ENCODE measurements around the gene SLC25A18.
"Not testable (repeated sequence)": the region's sequence is repeated elsewhere in the genome, so short reads cannot be mapped to it uniquely, and the experiment has no call there.

SLC25A18 gene

DNA sequence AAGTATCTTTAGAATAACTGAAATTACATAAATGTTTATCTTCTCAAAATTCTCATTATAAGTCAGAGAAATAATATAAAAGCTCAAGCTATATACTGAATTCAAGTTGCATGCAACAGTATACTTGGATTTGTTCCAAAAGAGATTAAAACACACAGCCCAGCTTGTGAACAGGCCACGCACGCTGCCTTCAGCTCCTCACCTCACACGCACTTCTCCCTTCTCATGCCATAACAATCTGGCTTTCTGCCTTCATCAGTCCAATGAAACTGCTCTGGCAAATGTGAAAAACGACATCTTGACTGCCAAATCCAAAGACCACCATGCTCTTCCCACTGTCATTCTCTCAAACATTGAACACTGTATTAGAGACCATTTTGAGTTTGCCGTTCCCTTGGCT is 43.2 kb downstream of the SLC25A18 start:
- H3K36me3 ChIP-seq (ENCODE audit: insufficient read depth, low read length): peaks cover 12% of the 10 kb centered on the region
- H3K9ac ChIP-seq (ENCODE audit: low read depth, low read length): no peak overlapping the region
- H3K4me1 ChIP-seq (ENCODE audit: insufficient read depth, low read length): no peaks in the 10 kb centered on the region
- no peaks in the 10 kb centered on the region for H3K9me3 ChIP-seq (ENCODE audit: control insufficient read depth, insufficient read depth, low read length)

DNA sequence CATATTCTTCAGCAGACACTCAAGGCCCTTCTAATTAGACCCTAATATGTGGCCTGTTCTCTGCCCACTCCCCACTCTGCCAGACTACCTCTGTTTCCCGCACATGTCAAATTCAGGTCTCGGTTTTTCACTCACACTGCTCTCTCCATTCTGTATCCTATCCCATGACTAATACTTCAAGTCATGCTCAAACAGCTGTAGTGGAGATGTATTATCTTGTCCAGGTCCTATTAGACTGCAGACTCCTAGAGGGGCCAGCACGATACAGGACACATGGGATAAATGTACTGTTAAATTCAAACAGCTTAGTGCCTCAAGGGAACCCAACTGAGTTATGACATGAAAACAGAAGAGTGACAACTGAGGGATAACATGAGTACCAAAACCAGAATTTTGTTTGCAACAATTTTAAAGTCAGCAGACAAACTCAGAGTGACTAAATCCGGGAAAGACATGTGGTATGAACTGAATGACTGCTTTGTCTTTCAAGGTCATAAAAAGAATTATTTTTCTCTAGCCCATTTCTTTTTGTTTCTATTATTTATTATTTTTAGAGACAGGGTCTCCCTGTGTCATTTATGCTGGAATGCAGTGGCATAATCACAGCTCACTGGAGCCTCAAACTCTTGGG is 44.7 kb downstream of the SLC25A18 start:
- no peaks in the 10 kb centered on the region for H3K9me3 ChIP-seq (ENCODE audit: control insufficient read depth, insufficient read depth, low read length)
- no peaks in the 10 kb centered on the region for H3K4me1 ChIP-seq (ENCODE audit: insufficient read depth, low read length)
- peaks cover 25% of the 10 kb centered on the region for H3K36me3 ChIP-seq (ENCODE audit: insufficient read depth, low read length)
- no peak overlapping the region for H3K9ac ChIP-seq (ENCODE audit: low read depth, low read length)

DNA sequence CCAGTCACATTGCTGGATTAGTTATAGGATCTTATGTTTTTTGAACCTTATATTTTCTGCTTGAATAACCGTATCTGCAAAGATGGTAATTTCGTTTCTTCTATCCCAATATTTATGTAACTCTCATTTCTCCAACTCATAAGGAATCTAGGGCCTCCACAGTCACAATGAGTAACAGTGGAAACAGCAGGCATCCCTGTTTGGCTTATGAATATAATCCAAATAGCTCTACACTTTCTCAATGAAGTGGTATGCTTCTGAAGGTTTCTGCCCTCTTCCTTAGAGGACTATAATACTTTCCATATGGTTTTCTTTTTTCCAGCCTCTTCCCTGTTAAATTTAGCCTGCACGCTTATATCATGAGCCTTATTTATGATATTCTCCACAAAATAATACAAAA is 48.8 kb downstream of the SLC25A18 start:
- H3K9me3 ChIP-seq (ENCODE audit: control insufficient read depth, insufficient read depth, low read length): no peaks in the 10 kb centered on the region
- no peaks in the 10 kb centered on the region for H3K4me1 ChIP-seq (ENCODE audit: insufficient read depth, low read length)
- H3K9ac ChIP-seq (ENCODE audit: low read depth, low read length): no peak overlapping the region
- H3K36me3 ChIP-seq (ENCODE audit: insufficient read depth, low read length): peaks cover 21% of the 10 kb centered on the region

DNA sequence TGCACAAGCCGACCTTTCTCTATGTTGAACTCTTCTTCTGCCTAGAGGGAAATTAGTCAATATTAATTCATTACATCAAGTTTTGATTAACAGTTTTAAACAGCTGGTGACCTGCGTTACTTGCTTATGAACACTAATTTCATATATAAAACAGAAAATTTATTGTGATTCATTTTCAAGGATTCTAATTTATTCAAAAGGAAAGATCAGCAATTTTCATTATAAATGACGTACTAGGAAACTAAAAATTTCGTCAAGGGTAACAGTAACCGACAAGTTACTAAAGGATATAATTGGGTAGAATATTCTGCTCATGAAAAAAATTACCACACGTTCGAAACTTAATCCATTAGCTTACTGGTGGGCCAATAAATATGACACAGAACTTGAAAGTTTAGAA is 50.0 kb downstream of the SLC25A18 start:
- no peak overlapping the region for H3K9ac ChIP-seq (ENCODE audit: low read depth, low read length)
- no peaks in the 10 kb centered on the region for H3K9me3 ChIP-seq (ENCODE audit: control insufficient read depth, insufficient read depth, low read length)
- peaks cover 15% of the 10 kb centered on the region for H3K36me3 ChIP-seq (ENCODE audit: insufficient read depth, low read length)
- no peaks in the 10 kb centered on the region for H3K4me1 ChIP-seq (ENCODE audit: insufficient read depth, low read length)

DNA sequence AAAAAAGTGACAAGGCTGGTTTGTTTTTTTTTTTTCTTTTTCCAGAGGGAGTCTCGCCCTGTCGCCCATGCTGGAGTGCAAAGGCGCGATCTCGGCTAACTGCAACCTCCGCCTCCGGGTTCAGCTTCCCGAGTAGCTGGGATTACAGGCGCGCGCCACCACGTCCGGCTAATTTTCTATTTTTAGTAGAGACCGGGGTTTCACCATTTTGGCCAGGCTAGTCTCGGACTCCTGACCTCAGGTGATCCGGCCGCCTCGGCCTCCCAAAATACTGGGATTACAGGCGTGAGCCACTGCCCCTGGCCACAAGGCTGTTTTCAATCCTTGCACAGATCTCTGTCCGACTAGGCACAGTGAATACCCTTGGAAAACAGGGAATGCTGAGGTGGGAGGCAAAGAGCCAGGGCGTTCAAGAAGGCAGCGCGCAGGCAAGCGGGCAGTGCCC is 64.7 kb downstream of the SLC25A18 start:
- Histone ChIP-seq H3K9me3 (ENCODE audit: control insufficient read depth, insufficient read depth, low read length) (no peaks in the 10 kb centered on the region), H3K9ac (ENCODE audit: low read depth, low read length) (peak overlapping the region; percentile 84)

DNA sequence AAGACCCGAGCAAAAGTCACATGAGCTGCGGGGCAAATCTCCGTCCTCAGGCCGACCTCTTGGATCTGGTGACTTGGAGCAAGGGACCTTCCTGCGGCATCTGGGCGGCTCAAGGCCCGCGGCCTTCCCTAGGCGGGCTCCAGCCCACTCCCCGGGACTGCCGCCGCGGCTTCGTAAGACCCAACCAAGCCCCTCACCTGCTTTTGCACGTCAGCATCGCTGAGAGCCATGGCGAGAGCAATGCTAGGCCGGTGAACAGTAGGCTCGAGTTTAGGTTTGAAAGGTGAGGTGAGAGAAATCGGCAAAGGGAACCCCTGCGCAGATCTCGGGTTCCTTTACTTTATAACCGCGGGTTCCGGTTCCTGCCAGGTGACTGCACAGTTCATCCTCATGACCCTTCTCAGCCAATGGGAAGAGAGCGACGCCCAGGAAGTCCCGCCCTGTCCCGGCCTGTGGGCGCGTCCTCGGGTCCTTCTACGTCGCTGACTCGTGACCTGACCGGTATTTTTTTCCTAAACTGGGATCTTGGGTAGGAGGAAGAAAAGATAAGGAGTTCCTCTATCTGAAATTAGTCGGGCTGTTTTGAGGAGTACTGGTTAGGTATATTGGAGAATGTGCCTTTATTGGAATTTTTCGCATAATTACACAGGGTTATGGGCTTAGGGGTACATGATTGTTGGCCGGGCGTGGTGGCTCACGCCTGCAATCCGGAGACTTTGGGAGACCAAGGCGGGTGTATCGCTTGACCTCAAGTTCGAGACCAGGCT is 65.3 kb downstream of the SLC25A18 start, which contains the start of gene ATP6V1E1:
Gene ATP6V1E1, minus strand, starts transcription at position 344 of the 767 bp plus-strand sequence. Its CDS starts 114 bp downstream, at position 230.
- peaks cover 6% of the 10 kb centered on the region; the same call in 1 of the 2 replicates for H3K4me1 ChIP-seq (ENCODE audit: insufficient read depth, low read length)
- H3K9me3 ChIP-seq (ENCODE audit: control insufficient read depth, insufficient read depth, low read length): no peaks in the 10 kb centered on the region
- H3K36me3 ChIP-seq (ENCODE audit: insufficient read depth, low read length): no peaks in the 10 kb centered on the region
- peak within 1 kb of the TSS; percentile 84 for H3K9ac ChIP-seq (ENCODE audit: low read depth, low read length)

More for the DNA sequence above, 64.7 kb downstream of the SLC25A18 start:
- peaks cover 1% of the 10 kb centered on the region; the same call in 1 of the 2 replicates for H3K4me1 ChIP-seq (ENCODE audit: insufficient read depth, low read length)
- H3K36me3 ChIP-seq (ENCODE audit: insufficient read depth, low read length): no peaks in the 10 kb centered on the region

DNA sequence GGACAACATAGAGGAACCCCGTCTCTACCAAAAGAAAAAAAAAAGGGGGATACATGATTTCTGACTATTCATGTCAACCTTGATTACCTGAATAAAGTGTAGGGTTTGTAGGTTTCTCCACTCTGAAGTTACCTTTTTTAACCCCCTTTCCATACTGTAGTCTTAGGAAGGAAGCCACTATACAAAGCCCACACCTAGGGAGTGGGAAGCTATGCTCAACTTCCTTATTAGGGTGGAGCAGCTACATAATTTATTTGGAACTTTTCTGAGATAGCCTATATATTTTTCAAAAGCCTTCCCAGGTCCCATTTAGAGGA is 65.8 kb downstream of the SLC25A18 start:
- no peaks in the 10 kb centered on the region for H3K9me3 ChIP-seq (ENCODE audit: control insufficient read depth, insufficient read depth, low read length)
- H3K9ac ChIP-seq (ENCODE audit: low read depth, low read length): peak overlapping the region; percentile 84
- no peaks in the 10 kb centered on the region for H3K36me3 ChIP-seq (ENCODE audit: insufficient read depth, low read length)
- H3K4me1 ChIP-seq (ENCODE audit: insufficient read depth, low read length): peaks cover 9% of the 10 kb centered on the region; the same call in 1 of the 2 replicates

DNA sequence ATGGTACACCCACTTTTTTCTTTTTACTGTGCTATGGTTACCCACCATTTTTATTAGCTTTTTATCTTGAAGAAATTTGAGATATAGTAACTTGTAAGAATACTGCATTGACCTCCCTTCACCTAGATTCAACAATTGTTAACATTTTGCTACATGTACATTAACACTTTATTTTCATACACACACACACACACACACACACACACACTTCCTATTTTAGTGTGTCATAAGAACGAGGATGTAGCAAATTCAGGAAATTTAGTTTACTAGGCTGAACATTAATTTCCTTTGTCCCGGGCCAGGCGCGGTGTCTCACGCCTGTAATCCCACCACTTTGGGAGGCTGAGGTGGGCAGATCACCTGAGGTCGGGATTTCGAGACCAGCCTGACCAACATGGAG is 66.3 kb downstream of the SLC25A18 start:
- no peaks in the 10 kb centered on the region for H3K9me3 ChIP-seq (ENCODE audit: control insufficient read depth, insufficient read depth, low read length)
- H3K36me3 ChIP-seq (ENCODE audit: insufficient read depth, low read length): no peaks in the 10 kb centered on the region
- no peak overlapping the region for H3K9ac ChIP-seq (ENCODE audit: low read depth, low read length)
- H3K4me1 ChIP-seq (ENCODE audit: insufficient read depth, low read length): peaks cover 9% of the 10 kb centered on the region; the same call in 1 of the 2 replicates

DNA sequence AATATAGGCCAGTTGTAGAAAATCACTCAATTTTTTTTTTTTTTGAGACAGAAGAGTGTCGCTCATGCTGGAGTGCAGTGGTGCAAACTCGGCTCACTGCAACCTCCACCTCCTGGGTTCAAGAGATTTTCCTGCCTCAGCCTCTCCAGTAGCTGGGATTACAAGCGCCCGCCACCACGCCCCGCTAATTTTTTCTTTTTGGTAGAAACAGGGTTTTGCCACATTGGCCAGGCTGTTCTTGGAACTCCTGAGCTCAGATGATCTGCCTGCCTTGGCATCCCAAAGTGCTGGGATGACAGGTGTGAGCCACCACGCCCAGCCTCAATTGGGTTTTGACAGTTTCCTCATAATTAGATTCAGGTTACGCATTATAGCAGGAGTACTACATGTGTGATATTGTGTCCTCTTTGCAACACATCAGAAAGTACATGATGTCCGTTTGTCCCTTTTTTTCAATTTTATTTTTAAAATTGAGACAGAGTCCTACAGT is 67.8 kb downstream of the SLC25A18 start:
- no peaks in the 10 kb centered on the region for H3K9me3 ChIP-seq (ENCODE audit: control insufficient read depth, insufficient read depth, low read length)
- H3K9ac ChIP-seq (ENCODE audit: low read depth, low read length): no peak overlapping the region
- peaks cover 9% of the 10 kb centered on the region; the same call in 1 of the 2 replicates for H3K4me1 ChIP-seq (ENCODE audit: insufficient read depth, low read length)
- no peaks in the 10 kb centered on the region for H3K36me3 ChIP-seq (ENCODE audit: insufficient read depth, low read length)

DNA sequence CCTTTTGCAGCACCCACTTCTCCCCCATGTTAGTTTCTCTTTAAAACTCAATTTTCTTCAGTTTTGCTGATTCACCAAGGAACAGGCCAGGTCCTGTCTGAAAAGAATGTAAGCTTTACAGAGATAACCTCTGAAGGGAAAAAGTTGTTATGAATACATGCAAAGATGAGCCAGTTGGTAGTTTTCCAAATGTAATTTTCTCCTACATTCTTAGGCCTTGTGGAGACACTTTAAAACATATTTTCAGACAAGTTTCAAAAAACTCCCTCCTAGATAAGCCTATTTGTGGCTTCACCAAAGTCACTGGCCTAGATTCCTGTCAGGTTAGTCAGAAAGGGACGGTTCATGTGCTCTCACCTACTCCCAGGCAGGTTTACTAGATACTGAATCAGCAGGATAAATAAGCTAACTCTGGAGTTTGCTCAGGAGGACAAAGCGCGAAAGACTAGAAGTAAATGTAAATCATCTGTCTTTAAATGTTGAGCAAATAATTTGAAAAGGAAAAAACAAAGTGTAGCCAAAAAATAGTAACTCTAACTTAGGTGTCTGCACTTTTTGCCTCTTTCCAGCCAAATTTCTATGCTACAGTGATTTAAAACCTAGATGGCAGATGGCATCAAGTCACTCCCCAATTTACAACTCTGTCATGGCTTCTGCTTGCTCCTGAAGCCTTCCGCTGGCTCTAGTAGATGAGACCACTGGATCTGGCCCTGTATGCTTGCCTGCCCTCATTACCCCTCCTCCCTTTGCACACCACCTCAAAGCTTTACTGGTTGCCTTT is 70.1 kb downstream of the SLC25A18 start:
- Histone ChIP-seq H3K9ac (ENCODE audit: low read depth, low read length) (peak overlapping the region; percentile 0), H3K4me1 (ENCODE audit: insufficient read depth, low read length) (peaks cover 9% of the 10 kb centered on the region; the same call in 1 of the 2 replicates), H3K9me3 (ENCODE audit: control insufficient read depth, insufficient read depth, low read length) (no peaks in the 10 kb centered on the region), H3K36me3 (ENCODE audit: insufficient read depth, low read length) (no peaks in the 10 kb centered on the region)

DNA sequence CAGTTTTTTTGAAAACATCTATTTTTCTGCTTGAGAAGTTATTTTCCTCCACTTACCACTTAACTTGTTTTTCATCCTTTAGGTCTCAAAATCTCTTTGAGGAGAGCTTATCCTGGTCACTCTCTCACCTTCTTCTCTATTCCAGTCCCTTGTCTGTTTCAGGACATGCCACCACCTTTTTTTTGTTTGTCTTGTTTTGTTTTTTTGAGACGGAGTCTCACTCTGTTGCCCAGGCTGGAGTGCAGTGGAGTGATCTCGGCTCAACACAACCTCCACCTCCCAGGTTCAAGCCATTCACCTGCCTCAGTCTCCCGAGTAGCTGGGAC is 70.7 kb downstream of the SLC25A18 start:
- Histone ChIP-seq H3K9me3 (ENCODE audit: control insufficient read depth, insufficient read depth, low read length) (no peaks in the 10 kb centered on the region), H3K4me1 (ENCODE audit: insufficient read depth, low read length) (peaks cover 9% of the 10 kb centered on the region; the same call in 1 of the 2 replicates), H3K9ac (ENCODE audit: low read depth, low read length) (no peak overlapping the region), H3K36me3 (ENCODE audit: insufficient read depth, low read length) (no peaks in the 10 kb centered on the region)

DNA sequence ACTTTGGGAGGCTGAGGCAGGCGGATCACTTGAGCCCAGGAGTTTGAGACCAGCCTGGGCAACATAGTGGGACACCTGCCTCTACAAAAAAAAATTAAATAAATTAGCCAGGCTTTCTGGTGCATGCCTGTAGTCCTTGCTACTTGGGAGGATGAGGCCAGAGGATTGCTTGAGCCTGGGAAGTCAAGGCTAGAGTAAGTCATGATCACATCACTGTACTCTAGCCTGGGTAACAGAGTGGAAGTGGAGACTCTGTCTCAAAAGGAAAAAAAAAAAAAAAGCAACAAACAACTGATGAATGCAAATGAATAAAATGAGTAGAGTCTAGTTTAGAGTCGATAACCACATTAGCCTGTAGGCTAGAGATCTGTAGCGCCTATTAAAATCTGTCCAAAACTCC is 71.4 kb downstream of the SLC25A18 start:
- H3K9me3 ChIP-seq (ENCODE audit: control insufficient read depth, insufficient read depth, low read length): no peaks in the 10 kb centered on the region
- H3K9ac ChIP-seq (ENCODE audit: low read depth, low read length): no peak overlapping the region
- H3K4me1 ChIP-seq (ENCODE audit: insufficient read depth, low read length): peaks cover 9% of the 10 kb centered on the region; the same call in 1 of the 2 replicates
- no peaks in the 10 kb centered on the region for H3K36me3 ChIP-seq (ENCODE audit: insufficient read depth, low read length)

DNA sequence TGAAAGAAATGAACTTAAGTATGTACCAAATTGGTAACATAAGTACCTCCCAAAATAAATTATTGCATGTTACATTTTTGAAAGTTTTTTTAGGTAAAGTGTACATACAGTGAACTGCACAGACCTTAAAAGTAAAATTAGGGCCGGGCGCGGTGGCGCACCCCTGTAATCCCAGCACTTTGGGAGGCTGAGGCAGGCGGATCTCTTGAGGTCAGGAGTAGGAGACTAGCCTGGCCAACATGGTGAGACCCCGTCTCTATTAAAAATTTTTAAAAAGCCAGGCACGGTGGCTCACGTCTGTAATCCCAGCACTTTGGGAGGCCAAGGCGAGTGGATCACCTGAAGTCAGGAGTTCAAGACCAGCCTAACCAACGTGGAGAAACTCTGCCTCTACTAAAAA is 73.6 kb downstream of the SLC25A18 start:
- H3K4me1 ChIP-seq (ENCODE audit: insufficient read depth, low read length); H3K36me3 ChIP-seq (ENCODE audit: insufficient read depth, low read length); H3K9ac ChIP-seq (ENCODE audit: low read depth, low read length); H3K9me3 ChIP-seq (ENCODE audit: control insufficient read depth, insufficient read depth, low read length): not testable (repeated sequence)

DNA sequence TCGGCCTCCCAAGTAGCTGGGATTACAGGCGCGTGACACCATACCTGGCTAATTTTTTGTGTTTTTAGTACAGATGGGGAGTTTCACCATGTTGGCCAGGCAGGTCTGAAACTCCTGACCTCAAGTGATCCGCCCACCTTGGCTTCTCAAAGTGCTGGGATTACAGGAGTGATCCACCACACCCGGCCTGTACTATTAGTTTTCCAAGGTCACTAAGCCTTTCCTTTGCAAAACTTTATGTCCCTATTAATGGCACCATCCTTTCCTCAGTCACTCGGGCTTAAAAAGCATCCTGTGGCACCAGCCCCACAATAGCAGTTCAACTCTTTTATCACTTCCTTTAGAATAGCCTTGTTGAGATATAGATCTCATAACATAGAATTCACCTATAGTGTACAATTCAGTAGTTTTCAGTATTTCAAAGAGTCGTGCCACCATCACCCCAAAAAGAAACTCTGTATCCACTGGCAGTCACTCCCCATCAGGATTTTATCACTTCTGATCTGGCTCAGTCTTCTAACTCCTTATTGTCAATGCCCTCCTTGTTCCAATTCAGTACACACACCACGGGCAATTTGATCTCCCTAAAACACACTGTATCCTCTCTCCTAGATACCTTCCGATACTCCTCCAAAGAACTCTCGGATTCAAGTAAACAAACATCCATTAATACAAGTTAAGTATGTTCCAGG is 74.3 kb downstream of the SLC25A18 start:
- H3K4me1 ChIP-seq (ENCODE audit: insufficient read depth, low read length): peaks cover 9% of the 10 kb centered on the region; the same call in 1 of the 2 replicates
- peak overlapping the region; percentile 90 for H3K9ac ChIP-seq (ENCODE audit: low read depth, low read length)
- H3K36me3 ChIP-seq (ENCODE audit: insufficient read depth, low read length): no peaks in the 10 kb centered on the region; the same call in 1 of the 2 replicates
- no peaks in the 10 kb centered on the region for H3K9me3 ChIP-seq (ENCODE audit: control insufficient read depth, insufficient read depth, low read length)

Measured in ES-I3 (cell line).